ENCODE results near the gene NRBF2. TPM values are rescaled to one million over a fixed set of nuclear protein-coding genes. Genes with fewer than 3 reads are reported as not detected.

Gene NRBF2
- total RNA-seq, 1 donor from 2014 or later, result 40.0 TPM

DNA sequence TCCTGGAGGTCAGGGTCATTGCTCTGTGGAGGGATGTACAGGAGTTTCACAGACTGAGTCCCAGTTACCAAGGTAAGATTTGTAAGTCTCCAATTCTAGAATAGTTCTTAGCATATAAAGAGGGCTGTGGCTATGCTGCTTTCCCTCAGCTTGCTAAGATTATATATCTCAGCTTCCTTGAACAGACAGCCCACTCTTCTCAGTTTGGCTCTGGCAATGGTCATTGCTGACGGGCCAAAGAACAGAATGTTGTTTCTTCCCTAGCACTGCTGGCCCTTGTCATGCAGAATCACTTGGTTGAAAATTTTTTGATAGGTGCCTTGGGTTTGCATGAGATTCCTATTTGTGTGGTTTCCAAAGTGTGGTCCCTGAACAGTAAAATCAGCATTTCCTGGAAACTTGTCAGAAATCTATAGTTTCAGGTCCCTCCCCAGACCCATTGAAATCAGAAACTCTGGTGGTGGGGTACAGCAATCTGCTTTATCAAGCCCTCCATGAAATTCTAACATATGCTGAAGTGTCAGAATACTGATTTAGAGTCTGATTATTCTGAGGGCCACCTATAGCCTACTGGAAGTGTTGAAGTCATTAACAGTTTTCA lies 38.2 kb downstream of the NRBF2 start:
- DNase-seq (ENCODE audit: low read depth), result no peak
- no peak for FAIRE-seq
- Histone ChIP-seq H3K36me3 (ENCODE audit: control insufficient read depth, insufficient read depth, low read length) (peaks cover 7% of the 10 kb centered on the region), H3K27me3 (ENCODE audit: control insufficient read depth, insufficient read depth, low read length) (no peaks in the 10 kb centered on the region), H3K4me3 (ENCODE audit: low read depth, low read length) (no peak overlapping the region)
- TF ChIP-seq, protein P1, sequence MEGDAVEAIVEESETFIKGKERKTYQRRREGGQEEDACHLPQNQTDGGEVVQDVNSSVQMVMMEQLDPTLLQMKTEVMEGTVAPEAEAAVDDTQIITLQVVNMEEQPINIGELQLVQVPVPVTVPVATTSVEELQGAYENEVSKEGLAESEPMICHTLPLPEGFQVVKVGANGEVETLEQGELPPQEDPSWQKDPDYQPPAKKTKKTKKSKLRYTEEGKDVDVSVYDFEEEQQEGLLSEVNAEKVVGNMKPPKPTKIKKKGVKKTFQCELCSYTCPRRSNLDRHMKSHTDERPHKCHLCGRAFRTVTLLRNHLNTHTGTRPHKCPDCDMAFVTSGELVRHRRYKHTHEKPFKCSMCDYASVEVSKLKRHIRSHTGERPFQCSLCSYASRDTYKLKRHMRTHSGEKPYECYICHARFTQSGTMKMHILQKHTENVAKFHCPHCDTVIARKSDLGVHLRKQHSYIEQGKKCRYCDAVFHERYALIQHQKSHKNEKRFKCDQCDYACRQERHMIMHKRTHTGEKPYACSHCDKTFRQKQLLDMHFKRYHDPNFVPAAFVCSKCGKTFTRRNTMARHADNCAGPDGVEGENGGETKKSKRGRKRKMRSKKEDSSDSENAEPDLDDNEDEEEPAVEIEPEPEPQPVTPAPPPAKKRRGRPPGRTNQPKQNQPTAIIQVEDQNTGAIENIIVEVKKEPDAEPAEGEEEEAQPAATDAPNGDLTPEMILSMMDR (IDR thresholded peaks at IDR 0.05; ENCODE audit: insufficient read depth, low read length, severe bottlenecking), result no peak

- peaks cover 7% of the 10 kb centered on the region for H3K36me3 ChIP-seq (ENCODE audit: control insufficient read depth, insufficient read depth, low read length)
- FAIRE-seq (no peak), DNase-seq (ENCODE audit: low read depth) (no peak)
- TF ChIP-seq, protein P1 (IDR thresholded peaks at IDR 0.05; ENCODE audit: insufficient read depth, low read length, severe bottlenecking), result no peak
- H3K27me3 ChIP-seq (ENCODE audit: control insufficient read depth, insufficient read depth, low read length), result no peaks in the 10 kb centered on the region
- no peak overlapping the region for H3K4me3 ChIP-seq (ENCODE audit: low read depth, low read length)
Observed at GRCh38 chr10:63171926-63172325, 38.8 kb downstream of the NRBF2 start.

DNA sequence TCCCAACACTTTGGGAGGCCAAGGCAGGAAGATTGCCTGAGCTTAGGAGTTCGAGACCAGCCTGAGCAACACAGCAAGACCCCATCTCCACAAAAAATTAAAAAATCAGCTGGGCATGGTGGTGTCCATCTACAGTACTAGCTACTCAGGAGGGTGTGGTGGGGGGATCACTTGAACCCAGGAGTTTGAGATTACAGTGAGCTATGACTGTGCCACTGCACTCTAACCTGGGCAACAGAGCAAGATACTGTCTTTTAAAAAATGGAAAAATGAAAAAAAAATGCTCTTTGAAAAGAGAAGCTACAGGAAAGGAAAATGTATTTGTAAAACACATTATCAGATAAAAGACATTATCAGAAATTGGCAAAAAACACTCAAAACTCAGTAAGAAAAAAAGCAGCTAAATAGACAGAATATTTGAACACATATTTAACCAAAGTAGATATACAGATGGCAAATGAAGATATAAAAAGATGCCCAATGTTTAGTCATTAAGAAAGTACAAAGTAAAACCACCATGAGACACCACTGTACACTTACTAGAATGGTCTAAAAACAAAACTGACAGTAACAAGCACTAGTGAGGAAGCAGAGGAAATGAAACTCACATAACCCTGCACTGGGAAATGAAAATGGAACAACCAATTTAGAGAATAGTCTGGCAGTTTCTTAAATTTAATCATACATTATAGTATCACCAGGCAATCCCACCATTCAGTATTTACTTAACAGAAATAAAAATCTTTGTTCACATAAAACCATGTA lies 40.5 kb downstream of the NRBF2 start:
- TF ChIP-seq, protein P1 (IDR thresholded peaks at IDR 0.05; ENCODE audit: insufficient read depth, low read length, severe bottlenecking), result no peak
- Histone ChIP-seq H3K4me3 (ENCODE audit: low read depth, low read length) (no peak overlapping the region), H3K36me3 (ENCODE audit: control insufficient read depth, insufficient read depth, low read length) (peaks cover 7% of the 10 kb centered on the region), H3K27me3 (ENCODE audit: control insufficient read depth, insufficient read depth, low read length) (no peaks in the 10 kb centered on the region)
- DNase-seq (ENCODE audit: low read depth), result no peak
- no peak for FAIRE-seq

- FAIRE-seq (no peak), DNase-seq (ENCODE audit: low read depth) (no peak)
- no peaks in the 10 kb centered on the region for H3K27me3 ChIP-seq (ENCODE audit: control insufficient read depth, insufficient read depth, low read length)
- H3K36me3 ChIP-seq (ENCODE audit: control insufficient read depth, insufficient read depth, low read length), result peaks cover 5% of the 10 kb centered on the region
- H3K4me3 ChIP-seq (ENCODE audit: low read depth, low read length), result no peak overlapping the region
- TF ChIP-seq, protein P1 (IDR thresholded peaks at IDR 0.05; ENCODE audit: insufficient read depth, low read length, severe bottlenecking), result no peak
Observed at GRCh38 chr10:63175534-63175933, 42.4 kb downstream of the NRBF2 start.

GRCh38 chr10:63192826-63193225 lies 59.7 kb downstream of the NRBF2 start:
- Histone ChIP-seq H3K27me3 (ENCODE audit: control insufficient read depth, insufficient read depth, low read length) (no peaks in the 10 kb centered on the region), H3K36me3 (ENCODE audit: control insufficient read depth, insufficient read depth, low read length) (peaks cover 14% of the 10 kb centered on the region), H3K4me3 (ENCODE audit: low read depth, low read length) (no peak overlapping the region)
- DNase-seq (ENCODE audit: low read depth) (no peak), FAIRE-seq (no peak)
- TF ChIP-seq, protein P1 (IDR thresholded peaks at IDR 0.05; ENCODE audit: insufficient read depth, low read length, severe bottlenecking), result no peak

Data from bronchial epithelial cell (primary cell).